Measurements from ENCODE around the gene CAPNS1.

DNA sequence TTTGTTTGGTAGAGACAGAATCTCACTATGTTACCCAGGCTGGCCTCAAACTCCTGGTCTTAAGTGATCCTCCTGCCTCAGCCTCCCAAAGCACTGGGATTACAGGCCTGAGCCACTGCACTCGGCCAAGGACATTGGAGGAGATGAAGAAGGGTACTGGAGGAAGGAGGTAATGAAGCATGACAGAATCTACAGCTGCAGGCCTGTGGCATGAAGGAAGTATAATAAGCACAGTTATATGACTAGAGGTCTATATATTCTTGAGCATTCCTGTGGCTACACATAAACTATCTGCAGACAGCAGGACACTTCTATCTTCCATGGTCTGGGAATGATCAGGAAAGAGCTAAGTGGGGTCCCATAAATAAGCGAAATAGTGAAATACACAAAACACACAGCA, 56.4 kb downstream of the CAPNS1 start:
- TF ChIP-seq, protein P1, sequence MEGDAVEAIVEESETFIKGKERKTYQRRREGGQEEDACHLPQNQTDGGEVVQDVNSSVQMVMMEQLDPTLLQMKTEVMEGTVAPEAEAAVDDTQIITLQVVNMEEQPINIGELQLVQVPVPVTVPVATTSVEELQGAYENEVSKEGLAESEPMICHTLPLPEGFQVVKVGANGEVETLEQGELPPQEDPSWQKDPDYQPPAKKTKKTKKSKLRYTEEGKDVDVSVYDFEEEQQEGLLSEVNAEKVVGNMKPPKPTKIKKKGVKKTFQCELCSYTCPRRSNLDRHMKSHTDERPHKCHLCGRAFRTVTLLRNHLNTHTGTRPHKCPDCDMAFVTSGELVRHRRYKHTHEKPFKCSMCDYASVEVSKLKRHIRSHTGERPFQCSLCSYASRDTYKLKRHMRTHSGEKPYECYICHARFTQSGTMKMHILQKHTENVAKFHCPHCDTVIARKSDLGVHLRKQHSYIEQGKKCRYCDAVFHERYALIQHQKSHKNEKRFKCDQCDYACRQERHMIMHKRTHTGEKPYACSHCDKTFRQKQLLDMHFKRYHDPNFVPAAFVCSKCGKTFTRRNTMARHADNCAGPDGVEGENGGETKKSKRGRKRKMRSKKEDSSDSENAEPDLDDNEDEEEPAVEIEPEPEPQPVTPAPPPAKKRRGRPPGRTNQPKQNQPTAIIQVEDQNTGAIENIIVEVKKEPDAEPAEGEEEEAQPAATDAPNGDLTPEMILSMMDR (IDR thresholded peaks at IDR 0.05) = no peak
- no peak for TF ChIP-seq POLR2A (IDR thresholded peaks at IDR 0.05)
